ENCODE results near the gene LYL1.

LYL1 gene

DNA sequence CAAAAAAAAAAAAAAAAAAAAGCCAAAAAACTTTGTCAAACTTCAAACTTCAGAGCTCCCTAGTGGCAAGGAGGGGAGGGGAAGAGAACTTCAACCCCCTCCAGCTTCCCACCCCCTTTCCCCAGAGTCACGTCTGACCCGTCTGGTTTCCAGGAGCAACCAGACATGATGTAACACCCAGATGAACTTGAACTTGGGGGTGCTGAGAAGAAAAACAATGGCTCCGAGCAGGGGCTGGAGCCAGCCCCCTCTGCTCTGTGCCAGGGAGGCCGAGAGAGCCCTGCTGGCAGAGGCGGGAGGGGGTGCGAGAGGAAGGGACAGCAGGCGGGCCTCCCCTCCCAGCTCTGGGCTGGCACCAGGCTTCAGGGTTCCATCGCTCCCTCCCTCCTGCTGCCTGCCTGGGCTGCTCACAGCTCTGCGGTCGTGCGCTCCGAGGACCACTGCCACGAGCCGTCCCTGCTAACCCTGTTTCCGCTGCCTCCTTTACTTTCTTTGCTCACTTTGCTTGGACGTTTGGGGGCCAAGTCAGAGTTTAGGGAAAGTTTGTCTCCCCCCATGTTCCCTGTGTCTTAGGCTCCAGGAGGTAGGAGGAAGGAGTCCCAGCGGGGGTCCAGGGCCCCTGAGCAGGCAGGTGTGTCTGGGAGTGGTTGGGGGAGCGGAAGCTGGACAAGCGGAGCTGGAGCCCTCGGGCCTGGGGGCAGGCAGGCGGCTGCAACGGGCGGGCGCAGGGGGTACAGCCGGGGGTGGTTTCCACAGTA is 11.1 kb downstream of the LYL1 start:
- DNase-seq = peak; percentile 14

DNA sequence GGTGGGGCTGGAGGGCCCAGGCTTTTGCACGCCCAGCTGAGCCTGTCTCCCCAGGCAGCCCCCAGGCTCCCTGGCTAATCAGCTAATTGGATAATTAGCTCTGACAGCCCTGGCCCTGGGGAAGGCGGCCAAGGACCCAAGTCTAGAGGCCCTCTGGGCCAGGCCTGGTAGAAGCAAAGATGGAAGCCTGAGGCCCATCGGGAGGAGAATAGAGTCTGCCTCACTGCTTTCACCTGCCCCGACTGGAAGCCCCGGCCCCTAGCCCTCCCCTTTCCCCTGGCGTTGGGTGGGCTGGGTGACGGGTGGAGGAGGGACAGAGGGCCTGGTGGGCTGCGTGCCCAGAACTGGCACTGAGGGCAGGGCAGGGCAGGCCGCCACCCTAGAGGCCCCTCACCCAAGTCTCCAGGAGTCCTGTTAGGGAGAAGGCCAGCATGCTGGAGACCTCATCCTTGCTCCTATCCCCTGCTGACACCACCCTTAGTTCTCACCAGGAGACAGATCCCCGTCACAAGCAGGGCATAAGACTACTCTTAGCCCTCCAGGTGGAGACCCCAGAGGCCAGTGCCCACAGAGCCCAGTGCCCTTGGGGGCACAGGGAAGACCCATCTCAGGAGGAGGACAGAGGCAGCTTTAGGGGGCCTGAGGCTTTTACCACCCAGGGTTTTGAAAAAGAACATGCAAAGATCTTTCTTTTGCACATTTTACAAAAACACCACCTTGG is 12.0 kb downstream of the LYL1 start:
- DNase-seq = no peak

DNA sequence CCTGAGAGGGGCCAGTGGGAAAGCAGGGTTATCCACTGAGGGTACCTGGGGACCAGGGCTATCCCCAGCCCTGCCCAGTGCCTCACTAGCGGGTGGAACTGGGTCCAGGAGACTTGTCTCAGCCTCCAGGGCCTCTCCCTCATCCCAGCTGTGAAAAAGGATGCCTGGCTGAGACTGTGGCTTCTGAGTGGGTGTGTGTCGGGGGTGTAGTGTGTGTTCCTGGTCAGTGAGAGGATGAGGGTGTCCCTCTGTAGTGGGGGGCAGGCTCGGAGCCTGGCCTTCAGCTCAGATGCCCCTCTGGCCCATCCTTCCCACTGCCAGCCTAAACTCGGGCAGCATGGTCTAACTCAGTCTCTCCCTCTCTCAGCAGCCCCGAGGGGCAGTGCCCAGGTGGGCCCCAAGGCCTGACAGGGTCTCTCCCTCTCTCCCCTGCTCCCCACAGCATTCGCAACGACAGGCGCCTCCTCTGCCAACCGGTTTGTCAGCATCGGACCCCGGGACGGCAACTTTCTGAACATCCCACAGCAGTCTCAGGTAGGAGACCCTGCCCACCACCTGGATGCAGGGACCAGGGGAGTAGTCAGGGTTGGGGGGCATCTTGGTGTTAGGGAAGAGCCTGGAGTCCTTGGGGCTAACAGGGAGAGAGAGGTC is 12.7 kb downstream of the LYL1 start:
- DNase-seq = no peak

DNA sequence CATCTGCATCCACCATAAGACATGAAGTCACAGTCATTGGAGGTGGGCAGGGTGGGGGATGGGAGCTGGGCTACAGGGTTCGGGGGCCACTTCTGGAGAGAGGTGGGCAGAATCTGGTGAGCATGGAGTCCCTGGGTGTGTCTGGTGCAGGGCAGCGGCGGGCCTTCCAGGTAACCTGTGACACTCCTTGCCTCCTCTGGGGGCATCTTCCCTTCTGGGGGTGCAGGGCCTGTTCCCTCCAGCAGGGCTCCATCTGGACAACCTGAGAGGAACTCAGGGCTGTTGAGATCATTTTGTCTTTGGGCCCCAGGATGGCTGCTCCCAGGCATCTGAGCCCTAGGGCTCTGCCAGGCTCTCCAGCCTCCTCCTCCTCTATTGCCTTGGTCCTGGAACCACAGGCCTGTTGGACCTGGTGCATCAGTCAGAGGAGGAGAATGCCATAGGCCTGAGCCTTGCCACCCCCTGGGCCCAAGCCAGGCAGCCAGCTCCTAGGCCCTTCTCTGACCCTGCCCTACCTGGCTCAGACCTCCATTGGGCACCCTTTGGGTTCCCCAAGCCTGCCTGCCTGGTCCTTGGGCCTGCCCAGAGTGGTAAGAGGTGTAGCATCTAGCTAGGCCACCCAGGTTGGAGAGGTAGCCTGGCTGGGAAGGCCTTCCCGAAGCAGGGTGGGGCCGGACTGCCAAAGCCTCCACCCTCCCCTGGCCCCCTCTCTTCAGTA is 13.4 kb downstream of the LYL1 start:
- no peak for DNase-seq

DNA sequence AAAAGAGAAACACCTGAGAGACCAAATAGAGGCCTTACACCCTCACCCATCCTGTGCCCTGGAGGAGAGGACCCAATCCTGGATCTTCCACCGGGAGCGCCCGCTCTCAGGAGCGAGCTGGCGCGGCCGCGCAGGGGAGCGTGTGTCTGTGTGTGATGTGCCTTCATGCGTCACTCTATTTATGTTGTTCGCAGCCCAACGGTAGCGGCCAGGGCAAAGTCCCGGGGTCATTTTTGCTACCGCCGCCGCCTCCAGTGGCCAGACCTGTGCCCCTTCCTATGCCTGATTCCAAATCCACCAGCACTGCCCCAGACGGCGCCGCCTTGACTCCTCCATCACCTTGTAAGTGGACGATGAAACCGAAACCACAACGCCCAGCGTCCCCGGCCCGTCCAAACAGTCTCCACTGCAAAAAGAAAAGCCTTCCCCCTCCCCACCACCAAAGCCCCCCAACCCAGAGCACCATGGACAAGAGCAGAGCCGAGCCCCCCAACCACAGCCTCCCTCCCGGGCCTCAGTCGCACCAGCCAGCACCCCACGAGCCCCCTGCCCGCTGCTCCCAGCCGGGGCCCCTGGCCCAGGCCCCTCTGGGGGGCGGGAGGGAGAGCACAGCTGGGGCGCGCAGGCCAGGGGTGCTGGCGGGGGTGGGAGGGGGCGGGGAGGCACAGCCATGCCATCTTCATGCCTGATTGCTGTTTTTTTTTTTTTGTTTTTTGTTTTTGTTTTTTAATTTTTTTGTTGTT is 14.7 kb downstream of the LYL1 start:
- no peak for DNase-seq

DNA sequence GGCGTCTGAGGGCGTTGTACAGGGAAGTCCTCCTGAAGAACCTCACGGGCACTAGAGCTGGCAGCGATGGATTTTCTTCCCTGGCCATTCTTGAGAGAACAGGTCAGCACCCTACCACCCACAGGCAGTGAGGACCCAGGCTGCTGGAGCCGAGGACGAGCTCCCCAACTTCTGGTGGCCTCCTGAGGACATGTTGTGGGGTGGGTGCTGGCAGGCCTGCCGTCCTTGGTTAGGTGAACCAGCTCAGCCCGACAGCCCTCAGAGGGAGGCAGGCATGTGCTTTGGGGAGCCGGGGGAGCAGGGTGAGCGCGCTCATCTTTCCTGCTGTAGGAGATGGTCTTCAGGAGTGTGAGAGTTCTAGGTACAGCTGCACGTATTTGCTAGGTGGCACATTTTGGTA is 15.4 kb downstream of the LYL1 start:
- DNase-seq = no peak

DNA sequence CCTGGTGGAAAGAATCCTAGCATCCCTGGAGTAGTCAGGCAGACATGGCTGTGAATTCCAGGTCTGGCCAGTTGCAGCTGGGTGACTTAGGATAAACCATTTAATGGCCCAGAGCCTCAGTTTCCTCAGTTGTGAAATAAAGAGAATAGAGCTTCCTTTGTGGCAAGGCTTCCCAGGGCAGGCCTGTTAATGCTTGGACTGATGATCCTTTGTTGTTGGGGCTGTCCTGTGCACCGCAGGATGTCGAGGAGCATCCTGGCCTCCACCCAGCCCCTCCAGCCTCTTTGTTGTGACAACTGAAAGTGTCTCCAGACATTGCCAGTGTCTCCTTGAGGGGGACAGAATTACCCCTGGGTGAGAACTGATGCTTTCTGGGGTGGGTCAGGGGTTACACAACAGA is 16.3 kb downstream of the LYL1 start:
- no peak for DNase-seq

DNA sequence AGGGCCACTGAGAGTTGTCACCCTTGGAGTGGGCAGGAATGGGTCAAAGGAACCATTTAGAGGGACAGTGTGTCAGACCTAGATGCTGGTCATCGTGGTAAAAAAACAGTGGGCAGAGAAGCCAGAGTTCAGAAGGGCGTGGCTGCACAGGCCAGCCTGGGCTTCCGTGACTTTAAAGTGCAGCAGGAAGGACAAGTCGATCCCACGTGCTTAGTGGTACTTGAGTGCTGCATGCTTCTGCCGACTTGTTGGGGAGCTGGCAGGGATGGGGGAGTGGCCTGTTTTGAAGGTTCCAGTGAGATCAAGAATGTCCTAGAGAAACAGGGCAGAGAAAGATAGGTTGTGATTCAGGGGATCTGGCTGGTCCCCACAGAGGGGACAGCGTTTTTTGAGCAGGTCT is 17.0 kb downstream of the LYL1 start:
- DNase-seq = no peak

DNA sequence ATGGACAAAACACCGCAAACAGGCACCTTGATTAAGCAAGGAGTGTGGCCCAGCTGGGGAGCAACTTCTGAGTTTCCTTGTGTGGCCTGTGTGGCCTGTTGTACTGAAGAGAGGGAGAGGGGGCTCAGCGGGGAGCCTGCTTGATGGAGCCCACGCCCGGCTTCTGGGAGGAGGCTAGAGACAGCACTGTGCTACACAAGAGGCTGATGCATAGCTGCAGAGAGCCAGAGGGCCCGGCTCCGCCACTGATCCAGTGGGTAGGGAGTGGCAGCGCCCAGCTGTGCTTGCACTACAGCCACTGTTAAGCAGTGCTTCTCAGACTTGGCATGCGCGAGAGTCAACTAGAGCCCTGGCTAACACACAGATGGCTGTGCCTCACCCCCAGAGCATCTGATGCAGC is 19.0 kb downstream of the LYL1 start:
- DNase-seq = no peak

DNA sequence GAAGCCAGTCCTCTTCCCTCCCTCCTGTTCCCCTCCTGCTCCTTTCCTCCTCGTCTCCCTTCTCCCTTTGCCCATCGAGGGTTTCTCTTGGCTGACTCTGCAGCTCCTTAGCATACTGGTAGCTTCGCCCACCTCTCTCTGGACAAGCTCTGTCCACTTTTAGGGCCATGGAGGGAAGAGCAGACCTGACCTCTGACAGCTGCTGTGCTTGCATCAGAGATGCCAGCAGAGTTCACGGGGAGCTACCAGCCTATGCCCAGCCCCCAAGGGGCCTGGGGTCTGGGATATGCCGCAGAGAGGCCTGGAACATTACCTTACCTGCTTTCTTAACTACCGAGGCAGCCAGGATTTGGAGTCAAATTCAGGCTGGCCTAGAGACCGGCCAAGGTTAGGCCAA is 19.7 kb downstream of the LYL1 start:
- no peak for DNase-seq

DNA sequence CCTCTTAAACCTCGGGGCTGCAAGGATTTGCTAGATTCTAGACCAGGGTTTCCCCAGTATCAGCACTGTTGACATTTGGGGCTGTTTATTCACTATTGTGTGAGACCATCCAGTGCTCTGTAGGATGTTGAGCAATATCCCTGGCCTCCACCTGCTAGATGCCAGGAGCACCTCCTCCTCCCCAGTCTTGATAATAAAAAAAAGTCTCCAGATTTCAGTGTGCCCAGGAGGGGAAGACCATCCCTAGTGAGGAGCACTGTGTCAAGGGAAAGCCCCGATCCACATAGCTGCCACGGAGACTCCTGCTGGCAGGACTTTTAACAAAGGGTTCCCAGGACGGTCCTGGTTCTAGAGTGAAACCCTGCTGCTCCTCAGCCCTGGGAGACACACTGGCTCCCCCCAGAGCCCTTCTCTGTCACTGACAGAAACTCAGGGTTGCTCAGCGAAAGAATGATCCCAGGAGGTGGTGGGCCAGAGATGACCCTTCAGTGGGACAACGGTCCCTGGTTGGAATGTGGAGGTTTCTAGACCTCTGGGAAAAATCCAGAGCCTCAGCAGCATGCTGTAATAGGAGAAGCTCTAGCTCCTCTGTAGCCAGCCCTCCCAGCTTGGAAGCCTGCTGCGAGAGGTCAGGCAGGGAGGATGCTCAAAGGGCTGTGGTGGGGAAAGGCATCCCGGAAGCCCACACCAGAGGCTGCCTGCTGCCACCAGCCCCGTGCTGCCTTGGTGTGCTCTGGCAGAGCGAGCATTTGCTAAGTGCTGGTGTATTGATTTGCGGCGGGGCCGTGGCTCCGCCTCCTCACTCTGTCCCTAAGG is 20.3 kb downstream of the LYL1 start:
- peak; percentile 35 for DNase-seq

DNA sequence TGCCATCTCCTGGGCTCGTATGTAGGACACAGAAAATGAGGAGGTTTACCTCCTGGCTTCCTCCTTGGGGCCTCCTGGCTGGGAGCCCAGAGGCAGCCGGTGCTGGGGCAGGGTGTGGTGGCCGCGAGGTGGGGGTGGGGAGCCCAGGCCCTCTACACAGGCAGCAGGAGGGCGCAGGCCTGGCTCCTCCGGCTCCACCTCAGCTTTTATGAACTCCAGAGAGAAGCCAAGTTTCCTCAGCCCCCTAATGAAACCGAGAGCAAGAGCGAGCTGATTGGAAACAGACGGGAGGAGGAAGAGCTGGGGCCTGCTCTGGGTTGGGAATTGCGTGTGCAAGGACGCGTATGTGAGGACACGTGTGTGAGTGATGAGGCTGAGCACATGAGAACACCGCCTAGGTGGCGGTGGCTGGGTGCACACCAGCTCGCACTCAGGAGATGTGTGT is 23.1 kb downstream of the LYL1 start:
- peak; percentile 61 for DNase-seq

DNA sequence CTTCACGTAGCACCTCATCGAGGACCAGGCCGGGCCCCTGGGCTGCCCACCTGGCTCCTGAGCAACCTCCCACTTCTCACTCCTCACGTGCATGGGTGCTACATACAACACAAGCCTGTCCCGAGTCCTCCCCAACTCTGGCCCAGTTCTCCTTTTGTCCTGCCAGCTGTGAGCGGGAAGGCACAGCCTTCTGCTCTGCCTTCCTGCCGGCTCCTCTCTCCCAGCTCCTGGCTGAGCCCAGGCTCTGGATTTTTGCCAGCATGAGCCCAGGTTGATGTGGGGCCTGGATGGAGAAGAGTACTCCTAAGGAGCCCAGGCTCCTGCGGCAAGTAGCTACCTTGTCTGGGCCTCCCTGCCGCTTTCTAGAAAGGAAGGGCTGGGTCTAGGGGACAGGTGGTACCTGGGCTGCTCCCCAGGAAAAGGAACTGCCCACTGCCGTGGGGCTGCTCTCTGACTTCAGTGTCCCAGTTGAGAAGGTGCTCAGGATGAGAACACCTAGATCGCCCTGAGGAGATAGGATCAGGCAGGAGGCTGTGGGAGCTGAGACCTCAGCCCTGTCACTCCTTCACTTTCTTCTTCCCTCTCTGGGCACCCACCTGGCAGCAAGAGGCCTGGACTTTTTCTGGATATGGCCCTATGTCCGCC is 23.6 kb downstream of the LYL1 start:
- peak; percentile 34 for DNase-seq

DNA sequence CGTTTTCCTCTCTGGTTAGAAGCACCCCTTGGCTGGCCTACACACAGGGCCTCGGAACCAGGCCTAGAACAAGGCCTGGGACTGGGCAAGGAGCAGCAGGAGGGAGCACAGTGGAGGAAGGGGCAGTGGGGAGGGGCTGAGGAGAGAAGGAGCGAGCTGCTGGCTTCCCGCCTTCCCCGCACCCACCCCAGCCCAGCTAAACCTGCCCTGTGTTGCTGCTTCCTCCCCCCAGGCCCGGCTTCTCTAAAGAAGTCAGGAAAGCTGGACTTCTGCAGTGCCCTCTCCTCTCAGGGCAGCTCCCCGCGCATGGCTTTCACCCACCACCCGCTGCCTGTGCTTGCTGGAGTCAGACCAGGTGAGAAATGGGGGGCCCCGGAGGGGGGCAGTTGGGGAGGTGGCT is 24.3 kb downstream of the LYL1 start:
- no peak for DNase-seq

DNA sequence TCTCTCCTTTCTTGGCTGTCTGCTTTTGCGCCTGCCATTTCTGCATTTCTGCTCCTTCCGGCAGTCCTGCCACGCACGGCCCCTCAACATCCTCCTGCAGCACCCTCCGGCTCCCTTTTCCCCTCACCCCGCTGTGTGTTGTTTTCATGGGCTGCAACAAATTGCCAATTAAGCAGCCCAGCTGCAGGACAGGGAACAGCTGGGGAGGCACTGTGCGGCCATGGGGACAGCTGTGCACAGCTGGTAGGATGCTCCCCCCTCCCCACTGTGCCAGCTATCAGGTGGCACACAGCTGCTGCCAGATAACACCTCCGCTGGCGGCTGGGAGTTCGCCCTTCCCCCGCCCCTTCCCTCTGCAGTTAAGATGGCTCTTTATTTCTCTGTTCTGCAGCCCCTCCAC is 25.4 kb downstream of the LYL1 start:
- DNase-seq = no peak

DNA sequence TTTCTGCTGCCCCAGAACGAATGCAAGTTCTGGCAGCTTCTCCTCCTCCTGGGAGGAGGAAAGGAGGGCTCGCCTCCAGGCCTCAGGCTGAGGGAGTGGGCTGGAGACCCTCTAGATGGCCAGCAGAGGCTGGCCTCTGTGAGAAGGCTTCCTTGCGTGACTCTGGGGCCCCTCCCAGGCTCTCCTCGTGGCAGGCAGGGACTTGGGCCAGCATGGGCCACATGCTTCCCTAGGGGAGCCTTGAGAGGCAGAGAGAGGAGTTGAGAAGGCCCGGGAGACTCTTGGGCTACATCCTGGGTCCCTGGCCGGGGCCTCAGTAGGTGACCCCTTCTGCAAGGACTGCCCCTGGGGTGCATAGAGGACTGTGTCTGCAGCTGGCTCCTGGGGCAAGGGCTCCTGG is 25.9 kb downstream of the LYL1 start:
- DNase-seq = no peak

DNA sequence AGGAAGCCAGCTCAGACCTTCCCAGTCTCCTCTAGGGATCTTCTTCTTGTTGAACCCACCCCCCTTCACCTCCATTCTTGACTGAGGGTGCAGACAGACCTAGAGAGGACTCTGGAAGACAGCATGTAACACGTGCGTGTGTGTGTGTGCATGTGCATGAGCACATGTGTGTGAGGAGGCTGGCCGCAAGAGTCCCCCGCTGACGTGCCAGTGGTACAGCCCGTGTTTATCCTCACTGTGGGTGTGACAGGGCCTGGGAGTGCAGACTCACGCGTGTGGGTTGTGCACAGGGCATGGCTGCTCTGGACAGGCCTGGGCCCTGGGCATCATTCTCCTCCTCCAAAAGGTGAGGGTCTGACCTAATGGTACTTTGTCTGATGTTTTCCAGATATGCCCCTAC is 26.3 kb downstream of the LYL1 start:
- no peak for DNase-seq

DNA sequence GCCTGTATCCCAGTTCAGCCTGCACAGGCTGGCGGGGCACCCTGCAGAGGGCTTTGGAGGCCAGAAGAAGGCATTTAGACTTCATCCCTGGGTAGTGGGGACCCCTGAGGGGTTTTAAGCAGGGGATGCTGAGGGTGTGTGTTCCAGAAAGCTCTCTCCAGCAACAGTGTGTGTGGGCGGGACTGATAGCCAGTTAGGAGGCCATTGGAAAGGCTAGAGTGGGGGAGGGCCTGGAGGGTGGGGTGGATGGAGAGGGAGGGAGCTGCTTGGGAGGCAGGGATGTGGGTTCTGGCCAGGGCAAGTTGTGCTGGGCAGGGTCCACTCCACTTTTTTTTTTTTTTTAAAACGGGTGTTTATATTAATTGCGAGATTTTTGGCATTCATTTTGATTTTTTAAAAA is 28.3 kb downstream of the LYL1 start:
- DNase-seq = no peak

DNA sequence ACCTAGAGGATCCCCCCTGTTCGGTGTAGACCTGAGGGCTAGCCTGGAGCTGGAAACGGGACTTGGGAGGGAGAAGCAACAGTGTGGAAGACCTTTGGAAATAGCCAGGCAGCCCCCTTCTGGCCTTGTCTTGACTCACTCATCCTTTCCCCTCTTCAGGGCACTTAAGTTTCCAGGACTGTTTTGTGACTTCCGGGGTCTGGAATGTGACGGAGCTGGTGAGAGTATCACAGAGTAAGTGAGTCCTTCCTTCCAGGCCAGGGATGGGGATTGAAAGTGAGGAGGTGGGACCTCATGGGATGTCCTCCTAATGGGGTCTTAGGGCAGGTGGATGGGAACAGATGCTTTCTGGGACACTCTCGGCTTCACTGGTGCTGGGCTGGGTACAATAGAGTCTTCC is 29.4 kb downstream of the LYL1 start:
- DNase-seq = no peak

DNA sequence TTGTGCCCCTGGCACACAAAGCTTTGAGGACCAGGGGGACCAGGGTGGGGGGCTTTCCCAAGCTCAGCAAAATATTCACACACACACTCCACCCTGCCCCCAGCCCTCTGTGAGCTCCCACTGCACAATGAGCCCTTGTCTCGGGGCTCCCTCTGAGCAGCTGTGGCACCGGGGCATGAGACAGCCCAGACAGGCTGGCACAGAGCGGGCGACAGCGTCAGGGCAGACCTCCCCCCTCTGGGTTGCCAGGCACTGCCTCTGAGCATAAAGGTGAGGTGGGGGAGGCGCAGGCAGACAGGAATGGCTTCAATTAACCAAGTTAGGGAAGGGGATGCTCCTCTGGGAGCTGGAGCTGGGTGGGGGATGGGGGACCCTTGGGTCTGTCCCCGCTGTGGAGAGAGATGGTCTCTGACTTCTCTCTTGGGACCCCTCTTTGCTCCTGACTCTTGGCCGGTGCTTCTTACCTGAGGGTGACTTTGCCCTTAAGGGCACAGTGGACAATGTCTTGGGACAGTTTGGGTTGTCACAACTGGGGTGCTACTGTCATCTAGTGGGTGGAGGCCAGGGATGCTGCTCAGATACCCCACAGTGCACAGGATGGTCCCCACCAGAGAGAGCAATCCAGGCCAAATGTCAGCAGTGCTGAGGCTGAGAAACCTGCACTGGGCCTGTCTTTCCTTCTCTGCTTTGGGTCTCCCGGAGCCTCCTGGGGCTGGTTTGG is 30.3 kb downstream of the LYL1 start:
- DNase-seq = no peak

All from NCI-H1092 treated with DMSO at 0.1 percent for 48 hours (cell line).